ENCODE data around the gene RECQL. TPM values are rescaled to one million over a fixed set of nuclear protein-coding genes. Genes with fewer than 3 reads are reported as not detected.
A peak's percentile ranks its signal among the peaks of the same experiment; 100 is the strongest.
"Not testable (repeated sequence)": the region's sequence is repeated elsewhere in the genome, so short reads cannot be mapped to it uniquely, and the experiment has no call there.

RECQL gene
- total and polyA plus RNA-seq, 4 experiments from 2014 or later = 64.0 to 91.7 (median 78.9) TPM

DNA sequence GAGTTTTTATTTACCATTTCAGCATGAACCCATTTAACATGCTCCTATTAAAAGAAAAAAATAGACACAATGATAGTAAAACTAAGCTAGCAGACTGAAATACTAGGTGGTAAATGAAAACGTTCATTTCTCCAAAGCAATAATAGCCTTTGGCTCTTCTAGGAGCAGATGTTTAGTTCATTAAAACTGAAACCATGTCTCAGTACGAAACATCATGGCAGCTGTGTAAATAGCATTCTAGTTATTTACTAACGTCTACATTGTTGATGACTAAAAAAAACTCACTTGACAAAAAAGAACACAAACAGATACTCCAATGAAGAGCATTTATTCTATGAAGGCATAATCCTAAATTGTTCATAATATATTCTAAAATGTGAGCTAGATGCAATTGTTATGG, 17.9 kb downstream of the RECQL start:
- no peaks in the 10 kb centered on the region for H3K27me3 ChIP-seq (ENCODE audit: insufficient read depth, low read length)
- no peak overlapping the region for H3K27ac ChIP-seq (ENCODE audit: low read depth, low read length)
- peaks cover 17 to 19% of the 10 kb centered on the region in 2 donors for H3K36me3 Mint-ChIP-seq
- H3K4me1 Mint-ChIP-seq = peaks cover 5 to 12% (median 8%) of the 10 kb centered on the region in 4 donors
- intact Hi-C loops (cut with micrococcal nuclease) = no loop called here
- no peak for DNase-seq
- H3K4me3 Mint-ChIP-seq = no peak overlapping the region
- H3K27ac Mint-ChIP-seq = peak overlapping the region in 1 of 7 donors; percentile 26
- H3K9me3 Mint-ChIP-seq = no peaks in the 10 kb centered on the region
- H3K9me3 ChIP-seq (ENCODE audit: control insufficient read depth in 1 of 2, low read length in 2 of 2) = no peaks in the 10 kb centered on the region
- no peaks in the 10 kb centered on the region for H3K4me1 ChIP-seq (ENCODE audit: insufficient read depth, low read length)
- ChIA-PET CTCF (ENCODE audit: partially characterized antibody) (interaction anchor here (0.7 kb wide), 1 partner anchor 197 kb away, joined by 5 read pairs; no protein-coding TSS in a partner anchor), POLR2A (ENCODE audit: partially characterized antibody) (interaction anchor here (0.9 kb wide), 1 partner anchor 17 kb away, joined by 3 read pairs; the partner anchor contains the start of gene RECQL)
- H3K4me3 ChIP-seq (ENCODE audit: low read length in 2 of 2) = no peak overlapping the region
- H3K27me3 Mint-ChIP-seq = no peaks in the 10 kb centered on the region
- peaks cover 45% of the 10 kb centered on the region for H3K36me3 ChIP-seq (ENCODE audit: insufficient read depth, low read length)

DNA sequence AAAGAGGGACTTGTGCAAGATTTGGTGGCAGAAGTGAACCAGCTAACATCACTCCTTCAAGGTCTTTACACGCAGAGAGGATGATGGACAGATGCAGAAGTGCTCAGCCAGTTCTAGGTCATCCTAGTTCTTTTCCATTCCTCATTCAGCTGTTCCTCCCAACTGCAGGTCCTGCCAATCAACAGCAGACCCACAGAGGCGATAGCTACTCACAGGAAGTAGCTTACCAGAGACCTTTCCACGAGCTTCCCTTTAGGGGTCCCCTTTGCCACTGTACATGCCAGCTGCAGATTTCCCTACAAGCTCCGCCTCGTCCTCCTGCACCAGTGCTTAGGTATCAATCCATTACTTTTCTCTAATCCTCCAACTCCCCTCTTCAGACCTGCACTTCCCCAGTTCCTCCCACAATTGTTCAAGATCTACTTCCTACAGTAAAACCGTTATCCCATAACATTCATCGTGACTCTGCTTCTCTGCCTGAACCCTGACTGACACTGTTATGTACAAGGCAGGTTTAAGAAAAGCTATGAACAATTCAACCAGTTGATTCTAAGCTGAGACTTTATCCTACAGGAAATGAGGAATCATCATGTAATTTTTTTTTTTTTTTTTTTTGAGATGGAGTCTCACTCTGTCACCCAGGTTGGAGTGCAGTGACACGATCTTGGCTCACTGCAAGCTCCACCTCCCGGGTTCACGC, 22.5 kb downstream of the RECQL start:
- intact Hi-C loops (cut with micrococcal nuclease) = no loop called here
- peaks cover 51% of the 10 kb centered on the region for H3K36me3 ChIP-seq (ENCODE audit: insufficient read depth, low read length)
- ChIA-PET CTCF (ENCODE audit: partially characterized antibody) (interaction anchor here (0.7 to 1.3 kb wide), 4 partner anchors 11 to 23 kb away, joined by 3 to 9 read pairs (median 3); partner anchors contain the start of gene GOLT1B), POLR2A (ENCODE audit: partially characterized antibody) (interaction anchor here (1.2 kb wide), 1 partner anchor 23 kb away, joined by 3 read pairs; the partner anchor contains the start of genes GOLT1B and RECQL)
- no peak overlapping the region for H3K4me3 ChIP-seq (ENCODE audit: low read length in 2 of 2)
- Mint-ChIP-seq H3K9me3 (no peaks in the 10 kb centered on the region), H3K27ac (no peak overlapping the region), H3K27me3 (no peaks in the 10 kb centered on the region), H3K4me3 (no peak overlapping the region), H3K36me3 (peaks cover 21 to 38% of the 10 kb centered on the region in 2 donors), H3K4me1 (peaks cover 0 to 3% (median under 1%) of the 10 kb centered on the region in 4 donors)
- H3K4me1 ChIP-seq (ENCODE audit: insufficient read depth, low read length) = no peaks in the 10 kb centered on the region
- DNase-seq = no peak
- no peaks in the 10 kb centered on the region for H3K27me3 ChIP-seq (ENCODE audit: insufficient read depth, low read length)
- H3K9me3 ChIP-seq (ENCODE audit: control insufficient read depth in 1 of 2, low read length in 2 of 2) = no peaks in the 10 kb centered on the region
- H3K27ac ChIP-seq (ENCODE audit: low read depth, low read length) = no peak overlapping the region

DNA sequence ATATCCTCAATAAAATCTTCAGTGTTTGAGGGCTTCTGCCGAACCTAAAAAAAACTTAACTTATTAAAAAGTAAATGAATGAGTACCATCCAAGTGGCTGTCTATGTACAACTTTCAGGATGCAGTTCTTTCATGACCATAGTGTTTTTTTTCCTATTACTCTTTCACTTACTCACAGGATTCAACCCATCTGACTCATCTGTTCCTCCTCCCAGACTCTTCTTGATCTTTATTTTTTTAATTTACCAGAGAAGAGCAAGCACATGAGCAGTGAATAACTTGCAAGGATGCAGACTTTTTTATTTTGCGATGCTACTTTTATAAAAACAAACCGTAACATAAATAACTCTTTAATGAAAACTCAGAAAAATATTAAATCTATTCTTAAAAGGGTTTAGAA, 24.5 kb downstream of the RECQL start:
- Mint-ChIP-seq H3K4me1 (peaks cover 0 to 3% (median under 1%) of the 10 kb centered on the region in 4 donors), H3K27ac (peak overlapping the region in 2 of 7 donors; percentile 23 to 35), H3K4me3 (no peak overlapping the region), H3K27me3 (no peaks in the 10 kb centered on the region), H3K36me3 (peaks cover 35 to 52% of the 10 kb centered on the region in 2 donors), H3K9me3 (no peaks in the 10 kb centered on the region)
- ChIA-PET POLR2A (ENCODE audit: partially characterized antibody) (no interaction called here), CTCF (ENCODE audit: partially characterized antibody) (no interaction called here)
- no peaks in the 10 kb centered on the region for H3K9me3 ChIP-seq (ENCODE audit: control insufficient read depth in 1 of 2, low read length in 2 of 2)
- no peaks in the 10 kb centered on the region for H3K27me3 ChIP-seq (ENCODE audit: insufficient read depth, low read length)
- no peak overlapping the region for H3K4me3 ChIP-seq (ENCODE audit: low read length in 2 of 2)
- H3K27ac ChIP-seq (ENCODE audit: low read depth, low read length) = no peak overlapping the region
- no peak for DNase-seq
- intact Hi-C loops (cut with micrococcal nuclease) = no loop called here
- no peaks in the 10 kb centered on the region for H3K4me1 ChIP-seq (ENCODE audit: insufficient read depth, low read length)
- H3K36me3 ChIP-seq (ENCODE audit: insufficient read depth, low read length) = peaks cover 51% of the 10 kb centered on the region

DNA sequence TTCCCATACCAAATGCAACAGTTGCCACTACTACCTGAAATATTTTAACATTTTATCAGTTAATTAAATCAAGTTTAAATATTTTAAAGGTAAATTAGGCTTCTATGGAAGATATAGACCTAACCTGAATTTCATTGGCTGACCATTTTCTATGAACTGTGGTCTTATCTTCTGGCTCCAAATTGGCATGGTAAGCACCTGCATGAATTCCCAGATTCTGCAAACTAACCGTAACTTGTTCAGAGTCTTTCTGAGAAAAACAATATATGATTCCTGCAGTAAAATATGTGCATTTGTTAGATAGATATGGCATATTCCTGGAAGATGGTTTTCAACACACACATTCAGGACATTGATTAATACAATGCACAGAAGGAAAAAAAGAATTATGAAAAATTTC, 25.9 kb downstream of the RECQL start:
- CTCF ChIA-PET (ENCODE audit: partially characterized antibody) = no interaction called here
- Mint-ChIP-seq H3K4me3 (no peak overlapping the region), H3K9me3 (no peaks in the 10 kb centered on the region), H3K27ac (peak overlapping the region in 2 of 7 donors; percentile 7 to 42), H3K36me3 (peaks cover 40 to 59% of the 10 kb centered on the region in 2 donors), H3K27me3 (no peaks in the 10 kb centered on the region), H3K4me1 (peaks cover 0 to 5% (median 2%) of the 10 kb centered on the region in 4 donors)
- H3K27me3 ChIP-seq (ENCODE audit: insufficient read depth, low read length) = no peaks in the 10 kb centered on the region
- H3K4me3 ChIP-seq (ENCODE audit: low read length in 2 of 2) = no peak overlapping the region
- POLR2A ChIA-PET (ENCODE audit: partially characterized antibody) = no interaction called here
- H3K27ac ChIP-seq (ENCODE audit: low read depth, low read length) = no peak overlapping the region
- H3K36me3 ChIP-seq (ENCODE audit: insufficient read depth, low read length) = peaks cover 43% of the 10 kb centered on the region
- DNase-seq = no peak
- intact Hi-C loops (cut with micrococcal nuclease) = no loop called here
- no peaks in the 10 kb centered on the region for H3K9me3 ChIP-seq (ENCODE audit: control insufficient read depth in 1 of 2, low read length in 2 of 2)
- no peaks in the 10 kb centered on the region for H3K4me1 ChIP-seq (ENCODE audit: insufficient read depth, low read length)

DNA sequence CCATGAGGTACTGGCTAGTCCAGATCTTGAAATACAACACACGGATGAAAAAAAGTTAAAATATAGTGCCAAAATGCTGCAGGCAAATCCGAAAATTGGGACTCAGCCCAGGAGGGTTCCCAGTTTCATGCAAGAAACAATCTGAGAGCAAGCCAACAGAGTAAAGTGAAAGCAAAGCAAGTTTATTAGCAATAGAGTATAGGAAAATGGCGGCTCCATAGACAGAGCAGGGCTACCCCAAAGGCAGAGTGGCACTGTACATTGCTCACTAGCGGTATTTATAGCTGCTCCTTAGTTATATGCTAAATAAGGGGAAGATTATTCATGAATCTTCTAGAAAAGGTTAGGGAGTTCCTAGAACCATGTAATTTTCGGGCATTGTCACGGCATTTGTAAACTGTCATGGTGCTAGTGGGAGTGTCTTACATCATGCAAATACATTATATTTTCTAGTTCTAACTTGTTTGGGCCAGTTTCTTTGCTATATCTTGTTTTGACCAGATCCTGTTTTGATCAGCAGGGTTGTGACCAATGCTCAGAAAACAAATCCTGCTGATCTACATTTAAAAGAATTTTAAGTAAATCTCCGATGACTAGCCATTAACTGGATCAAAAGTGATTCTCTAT, 29.1 kb downstream of the RECQL start:
- no peaks in the 10 kb centered on the region for H3K4me1 ChIP-seq (ENCODE audit: insufficient read depth, low read length)
- no peak overlapping the region for H3K27ac ChIP-seq (ENCODE audit: low read depth, low read length)
- no peaks in the 10 kb centered on the region for H3K9me3 Mint-ChIP-seq
- H3K4me3 ChIP-seq (ENCODE audit: low read length in 2 of 2) = no peak overlapping the region
- no peaks in the 10 kb centered on the region for H3K27me3 Mint-ChIP-seq
- DNase-seq = no peak
- ChIA-PET CTCF (ENCODE audit: partially characterized antibody) (no interaction called here), POLR2A (ENCODE audit: partially characterized antibody) (interaction anchor here (1.2 kb wide), 1 partner anchor 10 kb away, joined by 3 read pairs; no protein-coding TSS in a partner anchor)
- peaks cover 38% of the 10 kb centered on the region for H3K36me3 ChIP-seq (ENCODE audit: insufficient read depth, low read length)
- intact Hi-C loops (cut with micrococcal nuclease) = loop anchor here (5.0 kb wide), 1 partner anchor 35 kb away; the partner anchor contains the start of gene PYROXD1
- peaks cover 50 to 68% of the 10 kb centered on the region in 2 donors for H3K36me3 Mint-ChIP-seq
- H3K27me3 ChIP-seq (ENCODE audit: insufficient read depth, low read length) = no peaks in the 10 kb centered on the region
- H3K4me3 Mint-ChIP-seq = no peak overlapping the region
- peak overlapping the region in 3 of 7 donors; percentile 9 to 41 (median 36) for H3K27ac Mint-ChIP-seq
- H3K9me3 ChIP-seq (ENCODE audit: control insufficient read depth in 1 of 2, low read length in 2 of 2) = no peaks in the 10 kb centered on the region
- H3K4me1 Mint-ChIP-seq = peaks cover 0 to 4% (median 2%) of the 10 kb centered on the region in 4 donors

DNA sequence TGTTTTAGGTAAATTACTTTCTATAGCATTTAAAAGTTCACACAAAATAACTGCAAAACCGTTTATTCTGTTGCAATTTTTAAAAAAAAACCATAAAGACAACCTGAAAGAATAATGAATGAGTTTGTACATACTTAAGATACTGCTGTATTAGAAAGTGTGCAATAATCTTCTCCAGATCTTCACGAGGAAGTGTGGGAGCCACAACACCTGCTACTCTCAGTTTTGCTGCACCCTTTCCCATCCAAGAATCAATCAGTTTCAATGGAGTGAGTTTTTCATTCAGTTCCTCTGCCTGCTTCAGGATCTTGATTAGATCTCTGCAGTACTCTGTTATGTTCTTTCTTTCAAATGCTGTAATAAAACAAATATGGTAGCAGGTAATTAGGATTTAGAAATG, 30.1 kb downstream of the RECQL start:
- H3K27ac Mint-ChIP-seq = peak overlapping the region in 5 of 7 donors; percentile 11 to 53 (median 27)
- H3K4me3 Mint-ChIP-seq = no peak overlapping the region
- no peak for DNase-seq
- intact Hi-C loops (cut with micrococcal nuclease) = loop anchor here (5.0 kb wide), 1 partner anchor 34 kb away; the partner anchor contains the start of gene PYROXD1
- Histone ChIP-seq H3K9me3 (ENCODE audit: control insufficient read depth in 1 of 2, low read length in 2 of 2) (no peaks in the 10 kb centered on the region), H3K4me1 (ENCODE audit: insufficient read depth, low read length) (no peaks in the 10 kb centered on the region), H3K36me3 (ENCODE audit: insufficient read depth, low read length) (peaks cover 38% of the 10 kb centered on the region), H3K27me3 (ENCODE audit: insufficient read depth, low read length) (no peaks in the 10 kb centered on the region), H3K27ac (ENCODE audit: low read depth, low read length) (no peak overlapping the region), H3K4me3 (ENCODE audit: low read length in 2 of 2) (no peak overlapping the region)
- CTCF ChIA-PET (ENCODE audit: partially characterized antibody) = no interaction called here
- peaks cover 46 to 70% of the 10 kb centered on the region in 2 donors for H3K36me3 Mint-ChIP-seq
- POLR2A ChIA-PET (ENCODE audit: partially characterized antibody) = no interaction called here
- no peaks in the 10 kb centered on the region for H3K27me3 Mint-ChIP-seq
- H3K9me3 Mint-ChIP-seq = no peaks in the 10 kb centered on the region
- H3K4me1 Mint-ChIP-seq = peaks cover 0 to 5% (median 5%) of the 10 kb centered on the region in 4 donors

DNA sequence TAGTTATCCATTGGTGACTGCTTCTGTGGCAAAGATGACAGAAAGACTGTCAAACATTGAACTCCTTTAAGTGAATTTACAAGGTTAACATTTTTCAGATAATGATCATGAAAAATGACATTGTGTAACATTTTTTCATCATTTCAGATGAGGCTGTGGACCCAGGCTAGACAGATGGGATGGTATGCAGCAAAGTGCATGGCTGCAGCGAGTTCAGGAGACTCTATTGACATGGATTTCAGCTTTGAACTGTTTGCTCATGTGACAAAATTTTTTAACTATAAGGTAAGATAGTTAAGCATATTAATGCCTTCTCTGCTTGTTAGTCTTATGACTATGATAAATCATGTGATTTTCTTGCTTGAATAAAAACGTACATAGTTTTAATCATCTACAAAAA, 34.1 kb downstream of the RECQL start:
- POLR2A ChIA-PET (ENCODE audit: partially characterized antibody) = interaction anchor here (1.4 kb wide), 1 partner anchor 10 kb away, joined by 5 read pairs; no protein-coding TSS in a partner anchor
- H3K27me3 Mint-ChIP-seq; H3K9me3 Mint-ChIP-seq; H3K4me3 Mint-ChIP-seq; CTCF ChIA-PET (ENCODE audit: partially characterized antibody); H3K9me3 ChIP-seq (ENCODE audit: control insufficient read depth in 1 of 2, low read length in 2 of 2); H3K4me1 ChIP-seq (ENCODE audit: insufficient read depth, low read length); H3K27ac ChIP-seq (ENCODE audit: low read depth, low read length); DNase-seq; H3K27me3 ChIP-seq (ENCODE audit: insufficient read depth, low read length); intact Hi-C loops (cut with micrococcal nuclease); H3K4me3 ChIP-seq (ENCODE audit: low read length in 2 of 2): not testable (repeated sequence)
- Mint-ChIP-seq H3K27ac (peak overlapping the region in 4 of 7 donors; percentile 9 to 59 (median 26)), H3K36me3 (peaks cover 47 to 61% of the 10 kb centered on the region in 2 donors), H3K4me1 (peaks cover 0 to 13% (median 6%) of the 10 kb centered on the region in 4 donors)
- peaks cover 34% of the 10 kb centered on the region for H3K36me3 ChIP-seq (ENCODE audit: insufficient read depth, low read length)

All from CD4-positive, alpha-beta memory T cell (primary cell).